NOMO-1 treated with DMSO at 0.1 percent for 48 hours (cell line): ENCODE measurements around the gene IRGQ.
"Not testable (repeated sequence)": the region's sequence is repeated elsewhere in the genome, so short reads cannot be mapped to it uniquely, and the experiment has no call there.

ENCODE experiments used
- DNase-seq: peaks from one replicate; lab custom pipeline; 2025; ENCODE audit not compliant: unreplicated experiment; lab: John Stamatoyannopoulos, UW

Gene IRGQ

GRCh38 chr19:43595999-43596841 is at the start of gene IRGQ, which contains the start of gene ZNF576:
IRGQ (minus strand) TSS chr19:43596134; CDS start chr19:43595338, 796 bp downstream.
ZNF576 (plus strand) TSS chr19:43596595; CDS start chr19:43597109, 514 bp downstream.
- DNase-seq: peak; percentile 98

- DNase-seq: no peak
Measured at GRCh38 chr19:43644181-43644580, 48.2 kb upstream of the IRGQ start.

- no peak for DNase-seq
Measured at GRCh38 chr19:43643326-43643725, 47.4 kb upstream of the IRGQ start.

GRCh38 chr19:43642531-43642930 is 46.6 kb upstream of the IRGQ start:
- no peak for DNase-seq

GRCh38 chr19:43641333-43641732 is 45.4 kb upstream of the IRGQ start:
- DNase-seq: no peak

GRCh38 chr19:43640424-43640757 is 44.5 kb upstream of the IRGQ start:
- no peak for DNase-seq

GRCh38 chr19:43639519-43640423 is 43.8 kb upstream of the IRGQ start, which contains the start of gene CADM4:
CADM4 (minus strand) TSS chr19:43639850; CDS start chr19:43639790, 60 bp downstream.
- DNase-seq: no peak

GRCh38 chr19:43638995-43639518 is 43.1 kb upstream of the IRGQ start:
- no peak for DNase-seq

- DNase-seq: no peak
Measured at GRCh38 chr19:43638214-43638994, 42.5 kb upstream of the IRGQ start.

- no peak for DNase-seq
Measured at GRCh38 chr19:43636121-43636683, 40.3 kb upstream of the IRGQ start.

- DNase-seq: not testable (repeated sequence)
Measured at GRCh38 chr19:43635561-43635940, 39.6 kb upstream of the IRGQ start.

- no peak for DNase-seq
Measured at GRCh38 chr19:43634872-43635560, 39.1 kb upstream of the IRGQ start.

GRCh38 chr19:43634506-43634871 is 38.6 kb upstream of the IRGQ start:
- DNase-seq: no peak

- DNase-seq: no peak
Measured at GRCh38 chr19:43634068-43634467, 38.1 kb upstream of the IRGQ start.

GRCh38 chr19:43633520-43633919 is 37.6 kb upstream of the IRGQ start:
- no peak for DNase-seq

GRCh38 chr19:43631491-43631890 is 35.6 kb upstream of the IRGQ start:
- no peak for DNase-seq

- DNase-seq: no peak
Measured at GRCh38 chr19:43628646-43629326, 32.9 kb upstream of the IRGQ start.

GRCh38 chr19:43626838-43627237 is 30.9 kb upstream of the IRGQ start:
- DNase-seq: no peak

GRCh38 chr19:43625918-43626579 is 30.1 kb upstream of the IRGQ start:
- no peak for DNase-seq
